SK-N-SH treated with all-trans-retinoic acid at 6 μM for 48 hours (cell line): ENCODE data around the gene CCDC146.

Experiments used
- ATAC-seq: fragments of 200-7000 bp; cut with Tn5 transposase; 3 replicates; pipeline ENCODE4 v1.9.1; 2020; ENCODE audit warnings: mild to moderate bottlenecking, moderate library complexity
- ARNTL ChIP-seq: fragments of 450-650 bp; formaldehyde crosslinking; IDR thresholded peaks from 2 replicates; pipeline ENCODE4 v1.5.0; 2020; ENCODE audit warnings: low read depth, mild to moderate bottlenecking, moderate library complexity, borderline replicate concordance
- CSDC2 ChIP-seq: fragments of 250-450 bp; sonication (Bioruptor Pico); IDR thresholded peaks from 2 replicates; pipeline ENCODE4 v1.5.0; 2020; ENCODE audit warnings: mild to moderate bottlenecking, moderate library complexity
- ESRRG ChIP-seq: fragments of 250-450 bp; sonication (Bioruptor Pico); IDR thresholded peaks from 2 replicates; pipeline ENCODE4 v1.6.1; 2021; ENCODE audit warnings: mild to moderate bottlenecking
- ISL1 ChIP-seq: fragments of 250-450 bp; sonication (Bioruptor Pico); IDR thresholded peaks from 2 replicates; pipeline ENCODE4 v2.1.2; 2022; ENCODE audit warnings: mild to moderate bottlenecking, moderate library complexity
- PPARA ChIP-seq: fragments of 250-450 bp; sonication (Bioruptor Pico); IDR thresholded peaks from 2 replicates; pipeline ENCODE4 v1.5.0; 2020; ENCODE audit warnings: mild to moderate bottlenecking, borderline replicate concordance
- RARB ChIP-seq: fragments of 250-450 bp; sonication (Bioruptor Pico); IDR thresholded peaks from 2 replicates; pipeline ENCODE4 v1.8.0; 2021; ENCODE audit warnings: mild to moderate bottlenecking, moderate library complexity
- SNAI2 ChIP-seq: fragments of 250-450 bp; sonication (Bioruptor Pico); IDR thresholded peaks from 2 replicates; pipeline ENCODE4 v1.5.0; 2020; ENCODE audit warnings: mild to moderate bottlenecking, moderate library complexity
- TCF4 ChIP-seq: fragments of 250-450 bp; sonication (Bioruptor Pico); IDR thresholded peaks from 2 replicates; pipeline ENCODE4 v1.8.0; 2021; ENCODE audit warnings: mild to moderate bottlenecking, moderate library complexity, borderline replicate concordance
- TOX ChIP-seq: fragments of 250-450 bp; sonication (Bioruptor Pico); IDR thresholded peaks from 2 replicates; pipeline ENCODE4 v1.8.0; 2021; ENCODE audit warnings: mild to moderate bottlenecking, moderate library complexity, borderline replicate concordance
- ZC3H10 ChIP-seq: fragments of 250-450 bp; sonication (Bioruptor Pico); IDR thresholded peaks from 2 replicates; pipeline ENCODE4 v1.5.1; 2021; ENCODE audit warnings: mild to moderate bottlenecking, moderate library complexity
- ZFP30 ChIP-seq: fragments of 450-650 bp; formaldehyde crosslinking; IDR thresholded peaks from 2 replicates; pipeline ENCODE4 v1.5.0; 2022; ENCODE audit warnings: mild to moderate bottlenecking, moderate library complexity
- ZNF565 ChIP-seq: fragments of 450-650 bp; formaldehyde crosslinking; conservative IDR thresholded peaks from 2 replicates; pipeline ENCODE4 v1.5.0; 2020; ENCODE audit warnings: low read depth, mild to moderate bottlenecking, moderate library complexity
- ZNF70 ChIP-seq: fragments of 450-650 bp; formaldehyde crosslinking; IDR thresholded peaks from 2 replicates; pipeline ENCODE4 v1.5.0; 2020; ENCODE audit warnings: mild to moderate bottlenecking, moderate library complexity
- ZNF8 ChIP-seq: fragments of 450-650 bp; formaldehyde crosslinking; IDR thresholded peaks from 2 replicates; pipeline ENCODE4 v1.5.0; 2020; ENCODE audit warnings: mild to moderate bottlenecking, moderate library complexity
- TF ChIP-seq, protein P1 (sequence below): fragments of 250-450 bp; sonication (Bioruptor Pico); IDR thresholded peaks from 2 replicates; pipeline ENCODE4 v1.5.1; 2020; ENCODE audit warnings: low read depth, mild to moderate bottlenecking, moderate library complexity
- TF ChIP-seq, protein P2 (sequence below): fragments of 250-450 bp; sonication (Bioruptor Pico); IDR thresholded peaks from 2 replicates; pipeline ENCODE4 v1.8.0; 2020; ENCODE audit warnings: mild to moderate bottlenecking, moderate library complexity, borderline replicate concordance
- TF ChIP-seq, protein P3 (sequence below): fragments of 250-450 bp; sonication (Bioruptor Pico); IDR thresholded peaks from 2 replicates; pipeline ENCODE4 v1.5.1; 2021; ENCODE audit warnings: mild to moderate bottlenecking, moderate library complexity
- TF ChIP-seq, protein P4 (sequence below): fragments of 250-450 bp; sonication (Bioruptor Pico); IDR thresholded peaks from 2 replicates; pipeline ENCODE4 v1.5.0; 2020; ENCODE audit warnings: mild to moderate bottlenecking, moderate library complexity
- TF ChIP-seq, protein P5 (sequence below): fragments of 250-450 bp; sonication (Bioruptor Pico); IDR thresholded peaks from 2 replicates; pipeline ENCODE4 v1.8.0; 2021; ENCODE audit warnings: low read depth, mild to moderate bottlenecking, moderate library complexity, borderline replicate concordance

Gene CCDC146

DNA sequence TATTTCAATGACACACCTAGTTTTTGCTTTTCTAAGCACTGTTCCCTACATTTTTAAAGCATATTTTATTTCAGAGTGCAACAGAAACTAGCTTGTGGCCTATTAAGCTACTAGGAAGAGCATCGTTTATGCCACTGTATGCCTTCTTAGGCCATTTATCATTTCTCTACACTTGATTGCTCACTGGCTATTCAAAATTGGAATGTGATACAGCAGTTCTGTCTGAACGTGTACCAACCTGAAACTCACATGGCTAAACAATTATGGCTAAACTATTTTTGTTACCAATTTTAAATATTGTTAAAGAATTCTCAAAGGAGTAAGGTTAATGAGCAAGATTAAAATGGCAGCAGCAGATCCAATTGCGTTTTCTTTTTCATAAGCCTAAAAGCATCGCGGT lies 188.6 kb downstream of the CCDC146 start:
- TF ChIP-seq, protein P1, sequence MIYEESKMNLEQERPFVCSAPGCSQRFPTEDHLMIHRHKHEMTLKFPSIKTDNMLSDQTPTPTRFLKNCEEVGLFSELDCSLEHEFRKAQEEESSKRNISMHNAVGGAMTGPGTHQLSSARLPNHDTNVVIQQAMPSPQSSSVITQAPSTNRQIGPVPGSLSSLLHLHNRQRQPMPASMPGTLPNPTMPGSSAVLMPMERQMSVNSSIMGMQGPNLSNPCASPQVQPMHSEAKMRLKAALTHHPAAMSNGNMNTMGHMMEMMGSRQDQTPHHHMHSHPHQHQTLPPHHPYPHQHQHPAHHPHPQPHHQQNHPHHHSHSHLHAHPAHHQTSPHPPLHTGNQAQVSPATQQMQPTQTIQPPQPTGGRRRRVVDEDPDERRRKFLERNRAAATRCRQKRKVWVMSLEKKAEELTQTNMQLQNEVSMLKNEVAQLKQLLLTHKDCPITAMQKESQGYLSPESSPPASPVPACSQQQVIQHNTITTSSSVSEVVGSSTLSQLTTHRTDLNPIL = no peak
- no peak for TF ChIP-seq ZFP30 (CRISPR knock-in tag)
- TF ChIP-seq ZNF565 = no peak
- TF ChIP-seq, protein P2, sequence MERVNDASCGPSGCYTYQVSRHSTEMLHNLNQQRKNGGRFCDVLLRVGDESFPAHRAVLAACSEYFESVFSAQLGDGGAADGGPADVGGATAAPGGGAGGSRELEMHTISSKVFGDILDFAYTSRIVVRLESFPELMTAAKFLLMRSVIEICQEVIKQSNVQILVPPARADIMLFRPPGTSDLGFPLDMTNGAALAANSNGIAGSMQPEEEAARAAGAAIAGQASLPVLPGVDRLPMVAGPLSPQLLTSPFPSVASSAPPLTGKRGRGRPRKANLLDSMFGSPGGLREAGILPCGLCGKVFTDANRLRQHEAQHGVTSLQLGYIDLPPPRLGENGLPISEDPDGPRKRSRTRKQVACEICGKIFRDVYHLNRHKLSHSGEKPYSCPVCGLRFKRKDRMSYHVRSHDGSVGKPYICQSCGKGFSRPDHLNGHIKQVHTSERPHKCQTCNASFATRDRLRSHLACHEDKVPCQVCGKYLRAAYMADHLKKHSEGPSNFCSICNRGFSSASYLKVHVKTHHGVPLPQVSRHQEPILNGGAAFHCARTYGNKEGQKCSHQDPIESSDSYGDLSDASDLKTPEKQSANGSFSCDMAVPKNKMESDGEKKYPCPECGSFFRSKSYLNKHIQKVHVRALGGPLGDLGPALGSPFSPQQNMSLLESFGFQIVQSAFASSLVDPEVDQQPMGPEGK (CRISPR knock-in tag) = no peak
- no peak for TF ChIP-seq ZC3H10 (CRISPR knock-in tag)
- no peak for TF ChIP-seq RARB
- TF ChIP-seq, protein P3, sequence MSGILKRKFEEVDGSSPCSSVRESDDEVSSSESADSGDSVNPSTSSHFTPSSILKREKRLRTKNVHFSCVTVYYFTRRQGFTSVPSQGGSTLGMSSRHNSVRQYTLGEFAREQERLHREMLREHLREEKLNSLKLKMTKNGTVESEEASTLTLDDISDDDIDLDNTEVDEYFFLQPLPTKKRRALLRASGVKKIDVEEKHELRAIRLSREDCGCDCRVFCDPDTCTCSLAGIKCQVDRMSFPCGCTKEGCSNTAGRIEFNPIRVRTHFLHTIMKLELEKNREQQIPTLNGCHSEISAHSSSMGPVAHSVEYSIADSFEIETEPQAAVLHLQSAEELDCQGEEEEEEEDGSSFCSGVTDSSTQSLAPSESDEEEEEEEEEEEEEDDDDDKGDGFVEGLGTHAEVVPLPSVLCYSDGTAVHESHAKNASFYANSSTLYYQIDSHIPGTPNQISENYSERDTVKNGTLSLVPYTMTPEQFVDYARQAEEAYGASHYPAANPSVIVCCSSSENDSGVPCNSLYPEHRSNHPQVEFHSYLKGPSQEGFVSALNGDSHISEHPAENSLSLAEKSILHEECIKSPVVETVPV (CRISPR knock-in tag) = no peak
- no peak for TF ChIP-seq TCF4 (CRISPR knock-in tag)
- TF ChIP-seq ISL1 (CRISPR knock-in tag) = no peak
- no peak for TF ChIP-seq ARNTL
- TF ChIP-seq PPARA (CRISPR knock-in tag) = no peak
- TF ChIP-seq, all 23 proteins: peak for 0

DNA sequence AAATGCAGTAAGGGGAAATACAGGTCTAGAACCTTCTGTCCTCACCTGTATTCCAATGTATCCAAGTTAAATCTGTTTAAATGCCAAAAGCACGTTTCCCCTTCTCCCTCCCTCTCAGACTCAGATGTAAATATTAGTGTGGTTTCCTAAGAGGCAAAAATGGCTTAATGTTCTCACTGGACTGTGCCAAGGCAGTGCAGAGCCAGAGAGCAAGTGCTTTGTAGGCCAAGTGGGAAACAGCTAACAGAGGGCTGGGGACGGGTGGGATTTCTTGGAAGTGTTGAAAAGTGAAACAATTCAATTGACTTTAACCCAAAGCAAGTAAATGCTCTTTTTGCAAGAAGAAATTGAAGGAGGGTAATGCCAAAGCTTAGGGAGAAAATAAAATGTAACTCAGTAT lies 190.7 kb downstream of the CCDC146 start:
- no peak for ATAC-seq
- TF ChIP-seq TOX (CRISPR knock-in tag) = no peak
- TF ChIP-seq ZNF70 (CRISPR knock-in tag) = no peak
- no peak for TF ChIP-seq ZC3H10 (CRISPR knock-in tag)
- TF ChIP-seq, protein P2 (CRISPR knock-in tag) = no peak

More for the DNA sequence above, 188.6 kb downstream of the CCDC146 start:
- ATAC-seq = no peak

DNA sequence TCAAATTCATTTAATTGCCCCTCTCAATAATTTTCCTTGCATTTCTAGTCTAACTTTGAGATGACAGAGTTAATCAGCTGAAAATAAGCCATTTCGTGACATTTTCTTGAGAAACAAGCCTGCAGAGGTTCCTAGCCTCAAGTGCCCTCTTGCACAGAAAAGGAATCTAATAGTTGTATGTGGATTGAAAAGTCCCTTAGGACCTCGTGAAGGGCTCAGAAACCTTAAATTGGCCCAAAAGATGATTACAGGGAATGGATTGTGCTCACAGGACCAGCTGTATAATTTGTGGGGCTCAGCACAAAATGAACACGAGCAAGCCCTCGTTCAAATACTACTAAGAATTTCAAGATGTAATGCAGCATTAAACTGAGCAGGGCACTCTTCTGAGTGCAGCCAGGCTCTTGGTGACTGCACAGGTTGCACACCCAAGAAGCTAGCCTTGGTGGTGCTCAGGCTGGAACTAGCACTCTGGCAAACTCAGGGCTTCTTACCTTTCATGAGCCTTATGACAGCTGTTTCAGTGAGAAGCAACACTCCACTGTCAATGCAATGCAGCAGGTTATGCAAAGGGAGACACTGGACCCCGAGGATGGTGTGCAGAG lies 191.6 kb downstream of the CCDC146 start:
- TF ChIP-seq, protein P3 (CRISPR knock-in tag) = no peak
- TF ChIP-seq, protein P2 (CRISPR knock-in tag) = no peak
- no peak for TF ChIP-seq ZNF8 (CRISPR knock-in tag)
- TF ChIP-seq ESRRG (CRISPR knock-in tag) = no peak
- TF ChIP-seq PPARA (CRISPR knock-in tag) = no peak
- TF ChIP-seq, all 23 proteins: peak for 0
- no peak for ATAC-seq

DNA sequence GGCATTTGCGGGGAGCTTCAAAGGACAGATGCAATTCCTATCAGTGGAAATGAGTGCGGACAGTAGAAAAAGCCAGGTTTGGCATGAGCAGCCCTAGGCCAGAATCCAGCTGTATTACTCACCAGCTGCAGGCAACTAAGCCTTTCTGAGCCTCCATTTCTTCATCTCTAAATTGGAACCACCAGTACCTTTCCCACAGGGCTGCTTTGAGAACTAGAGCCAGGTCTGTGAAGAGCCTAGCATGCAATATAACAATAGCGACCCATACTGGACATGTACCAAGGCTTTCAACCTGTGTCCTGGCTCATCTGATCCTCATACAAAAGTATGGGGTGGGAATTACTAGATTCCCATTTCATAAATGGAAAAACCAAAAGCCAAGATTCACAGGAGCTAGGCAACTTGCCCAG lies 192.8 kb downstream of the CCDC146 start:
- ATAC-seq = no peak
- TF ChIP-seq SNAI2 (CRISPR knock-in tag) (no peak), ISL1 (CRISPR knock-in tag) (no peak), ESRRG (CRISPR knock-in tag) (no peak), RARB (no peak), CSDC2 (CRISPR knock-in tag) (no peak)
- TF ChIP-seq, protein P4, sequence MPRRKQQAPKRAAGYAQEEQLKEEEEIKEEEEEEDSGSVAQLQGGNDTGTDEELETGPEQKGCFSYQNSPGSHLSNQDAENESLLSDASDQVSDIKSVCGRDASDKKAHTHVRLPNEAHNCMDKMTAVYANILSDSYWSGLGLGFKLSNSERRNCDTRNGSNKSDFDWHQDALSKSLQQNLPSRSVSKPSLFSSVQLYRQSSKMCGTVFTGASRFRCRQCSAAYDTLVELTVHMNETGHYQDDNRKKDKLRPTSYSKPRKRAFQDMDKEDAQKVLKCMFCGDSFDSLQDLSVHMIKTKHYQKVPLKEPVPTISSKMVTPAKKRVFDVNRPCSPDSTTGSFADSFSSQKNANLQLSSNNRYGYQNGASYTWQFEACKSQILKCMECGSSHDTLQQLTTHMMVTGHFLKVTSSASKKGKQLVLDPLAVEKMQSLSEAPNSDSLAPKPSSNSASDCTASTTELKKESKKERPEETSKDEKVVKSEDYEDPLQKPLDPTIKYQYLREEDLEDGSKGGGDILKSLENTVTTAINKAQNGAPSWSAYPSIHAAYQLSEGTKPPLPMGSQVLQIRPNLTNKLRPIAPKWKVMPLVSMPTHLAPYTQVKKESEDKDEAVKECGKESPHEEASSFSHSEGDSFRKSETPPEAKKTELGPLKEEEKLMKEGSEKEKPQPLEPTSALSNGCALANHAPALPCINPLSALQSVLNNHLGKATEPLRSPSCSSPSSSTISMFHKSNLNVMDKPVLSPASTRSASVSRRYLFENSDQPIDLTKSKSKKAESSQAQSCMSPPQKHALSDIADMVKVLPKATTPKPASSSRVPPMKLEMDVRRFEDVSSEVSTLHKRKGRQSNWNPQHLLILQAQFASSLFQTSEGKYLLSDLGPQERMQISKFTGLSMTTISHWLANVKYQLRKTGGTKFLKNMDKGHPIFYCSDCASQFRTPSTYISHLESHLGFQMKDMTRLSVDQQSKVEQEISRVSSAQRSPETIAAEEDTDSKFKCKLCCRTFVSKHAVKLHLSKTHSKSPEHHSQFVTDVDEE (CRISPR knock-in tag) = no peak
- TF ChIP-seq, protein P3 (CRISPR knock-in tag) = no peak
- TF ChIP-seq, protein P5, sequence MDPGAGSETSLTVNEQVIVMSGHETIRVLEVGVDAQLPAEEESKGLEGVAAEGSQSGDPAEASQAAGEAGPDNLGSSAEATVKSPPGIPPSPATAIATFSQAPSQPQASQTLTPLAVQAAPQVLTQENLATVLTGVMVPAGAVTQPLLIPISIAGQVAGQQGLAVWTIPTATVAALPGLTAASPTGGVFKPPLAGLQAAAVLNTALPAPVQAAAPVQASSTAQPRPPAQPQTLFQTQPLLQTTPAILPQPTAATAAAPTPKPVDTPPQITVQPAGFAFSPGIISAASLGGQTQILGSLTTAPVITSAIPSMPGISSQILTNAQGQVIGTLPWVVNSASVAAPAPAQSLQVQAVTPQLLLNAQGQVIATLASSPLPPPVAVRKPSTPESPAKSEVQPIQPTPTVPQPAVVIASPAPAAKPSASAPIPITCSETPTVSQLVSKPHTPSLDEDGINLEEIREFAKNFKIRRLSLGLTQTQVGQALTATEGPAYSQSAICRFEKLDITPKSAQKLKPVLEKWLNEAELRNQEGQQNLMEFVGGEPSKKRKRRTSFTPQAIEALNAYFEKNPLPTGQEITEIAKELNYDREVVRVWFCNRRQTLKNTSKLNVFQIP (CRISPR knock-in tag) = no peak
